GM13977 (cell line): Measurements from ENCODE around the gene LIMS2.

ENCODE experiments used
- DNase-seq: peaks from one replicate; pipeline ENCODE4 v3.0.0; 2012; ENCODE audit warnings: low spot score
- in situ Hi-C: fragments of 300-500 bp; cut with MboI; formaldehyde crosslinking; loops from one replicate; pipeline ENCODE4 v1.12.0; 2022; ENCODE audit warnings: low sequenced_read_pairs, low pct_unique_long_range_greater_than_20kb, mixed read lengths, inconsistent platforms; ENCODE audit not compliant: unreplicated experiment
- TF ChIP-seq, protein P1 (sequence below): IDR thresholded peaks from 2 replicates; pipeline ENCODE4 v1.5.1; 2012; ENCODE audit warnings: mild to moderate bottlenecking, control low read depth; ENCODE audit not compliant: insufficient read depth; ENCODE audit errors: extremely low read depth, missing control alignments

Gene LIMS2

DNA sequence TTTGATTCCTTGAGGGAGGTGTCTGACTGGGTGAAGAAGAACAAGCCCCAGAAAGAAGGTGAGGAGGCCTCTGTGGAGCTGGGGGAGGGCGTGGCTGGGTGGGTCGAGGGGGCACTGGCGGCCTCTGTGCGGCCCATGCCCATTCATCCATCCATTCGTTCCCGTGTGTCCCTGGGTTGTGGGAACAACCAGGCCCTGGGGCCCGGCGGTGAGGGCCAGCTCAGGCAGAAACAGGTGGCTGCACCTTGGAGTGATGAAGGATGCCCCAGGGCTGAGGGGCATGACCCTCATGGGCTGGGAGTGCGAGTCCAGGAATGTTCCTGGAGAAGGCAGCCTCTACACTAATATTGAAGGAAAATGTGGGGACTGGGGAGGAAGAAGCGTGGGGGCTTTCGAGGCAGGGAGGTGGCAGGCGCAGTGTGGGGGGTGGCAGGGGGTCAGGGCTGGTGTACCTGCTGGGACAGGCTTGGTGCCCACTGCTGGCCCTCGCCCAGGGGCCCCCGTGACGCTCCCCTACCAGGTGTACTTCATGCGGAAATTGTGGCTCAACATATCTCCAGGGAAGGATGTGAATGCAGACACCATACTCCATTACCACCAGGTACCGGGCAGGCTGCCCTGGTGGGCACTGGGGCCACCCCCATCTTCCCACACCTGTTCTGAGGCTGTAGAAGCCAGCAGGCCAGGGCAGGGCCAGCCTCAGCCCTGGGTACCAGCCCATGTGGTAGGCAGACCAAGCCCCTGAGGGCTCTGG is 40.5 kb downstream of the LIMS2 start:
- TF ChIP-seq, protein P1, sequence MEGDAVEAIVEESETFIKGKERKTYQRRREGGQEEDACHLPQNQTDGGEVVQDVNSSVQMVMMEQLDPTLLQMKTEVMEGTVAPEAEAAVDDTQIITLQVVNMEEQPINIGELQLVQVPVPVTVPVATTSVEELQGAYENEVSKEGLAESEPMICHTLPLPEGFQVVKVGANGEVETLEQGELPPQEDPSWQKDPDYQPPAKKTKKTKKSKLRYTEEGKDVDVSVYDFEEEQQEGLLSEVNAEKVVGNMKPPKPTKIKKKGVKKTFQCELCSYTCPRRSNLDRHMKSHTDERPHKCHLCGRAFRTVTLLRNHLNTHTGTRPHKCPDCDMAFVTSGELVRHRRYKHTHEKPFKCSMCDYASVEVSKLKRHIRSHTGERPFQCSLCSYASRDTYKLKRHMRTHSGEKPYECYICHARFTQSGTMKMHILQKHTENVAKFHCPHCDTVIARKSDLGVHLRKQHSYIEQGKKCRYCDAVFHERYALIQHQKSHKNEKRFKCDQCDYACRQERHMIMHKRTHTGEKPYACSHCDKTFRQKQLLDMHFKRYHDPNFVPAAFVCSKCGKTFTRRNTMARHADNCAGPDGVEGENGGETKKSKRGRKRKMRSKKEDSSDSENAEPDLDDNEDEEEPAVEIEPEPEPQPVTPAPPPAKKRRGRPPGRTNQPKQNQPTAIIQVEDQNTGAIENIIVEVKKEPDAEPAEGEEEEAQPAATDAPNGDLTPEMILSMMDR, result no peak
- no peak for DNase-seq
- in situ Hi-C loops, result no loop called here

DNA sequence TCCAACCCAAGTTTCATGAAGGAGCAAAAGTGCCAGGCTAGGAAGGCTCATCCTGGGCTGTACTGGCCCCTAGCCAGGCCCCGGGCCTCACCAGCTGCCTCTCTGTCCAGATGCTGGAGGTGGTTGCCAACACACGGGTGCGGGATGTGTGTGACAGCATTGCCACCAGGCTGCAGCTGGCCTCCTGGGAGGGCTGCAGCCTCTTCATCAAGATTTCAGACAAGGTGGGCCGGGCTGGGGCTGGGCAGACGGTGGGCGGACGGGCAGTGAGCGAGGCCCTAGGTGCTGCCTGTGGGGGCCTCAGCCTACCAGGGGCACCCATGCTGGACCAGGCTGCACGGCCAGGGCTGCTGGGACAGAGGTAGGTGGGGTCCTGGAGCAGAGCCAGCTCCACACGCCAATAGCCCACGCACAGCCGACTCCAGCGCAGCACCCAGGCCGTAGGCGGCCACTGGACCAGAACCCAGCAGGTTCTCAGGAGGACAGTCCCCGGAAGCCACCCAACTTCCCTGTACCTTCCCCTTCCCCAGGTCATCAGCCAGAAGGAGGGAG is 41.2 kb downstream of the LIMS2 start:
- TF ChIP-seq, protein P1, result no peak
- in situ Hi-C loops, result no loop called here
- DNase-seq, result no peak

DNA sequence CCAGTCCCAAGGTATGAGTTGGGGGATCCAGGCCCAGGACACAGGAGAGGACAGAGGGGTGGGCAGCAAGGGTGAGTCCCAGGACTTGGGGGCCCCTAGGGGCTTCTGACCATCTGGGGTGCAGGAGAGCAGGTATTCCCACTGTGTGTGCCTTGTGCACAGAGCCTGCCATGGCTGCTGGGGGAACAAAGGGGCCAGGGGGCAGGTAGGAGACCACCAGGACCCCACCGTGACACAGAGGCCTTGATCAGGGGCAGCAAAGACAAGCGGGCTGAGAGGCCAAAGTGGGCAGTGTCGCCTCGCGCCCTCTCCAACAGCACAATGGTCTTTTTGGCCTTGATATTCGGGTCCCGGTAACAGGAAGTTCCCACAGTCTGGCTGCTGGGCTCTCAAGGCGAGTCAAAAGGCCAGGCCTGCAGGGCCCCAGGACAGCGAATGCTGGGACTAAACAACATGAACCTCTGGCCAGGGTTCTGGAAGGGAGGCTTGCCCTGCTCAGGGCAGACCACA is 41.7 kb downstream of the LIMS2 start:
- TF ChIP-seq, protein P1, result no peak
- DNase-seq, result no peak
- in situ Hi-C loops, result no loop called here

DNA sequence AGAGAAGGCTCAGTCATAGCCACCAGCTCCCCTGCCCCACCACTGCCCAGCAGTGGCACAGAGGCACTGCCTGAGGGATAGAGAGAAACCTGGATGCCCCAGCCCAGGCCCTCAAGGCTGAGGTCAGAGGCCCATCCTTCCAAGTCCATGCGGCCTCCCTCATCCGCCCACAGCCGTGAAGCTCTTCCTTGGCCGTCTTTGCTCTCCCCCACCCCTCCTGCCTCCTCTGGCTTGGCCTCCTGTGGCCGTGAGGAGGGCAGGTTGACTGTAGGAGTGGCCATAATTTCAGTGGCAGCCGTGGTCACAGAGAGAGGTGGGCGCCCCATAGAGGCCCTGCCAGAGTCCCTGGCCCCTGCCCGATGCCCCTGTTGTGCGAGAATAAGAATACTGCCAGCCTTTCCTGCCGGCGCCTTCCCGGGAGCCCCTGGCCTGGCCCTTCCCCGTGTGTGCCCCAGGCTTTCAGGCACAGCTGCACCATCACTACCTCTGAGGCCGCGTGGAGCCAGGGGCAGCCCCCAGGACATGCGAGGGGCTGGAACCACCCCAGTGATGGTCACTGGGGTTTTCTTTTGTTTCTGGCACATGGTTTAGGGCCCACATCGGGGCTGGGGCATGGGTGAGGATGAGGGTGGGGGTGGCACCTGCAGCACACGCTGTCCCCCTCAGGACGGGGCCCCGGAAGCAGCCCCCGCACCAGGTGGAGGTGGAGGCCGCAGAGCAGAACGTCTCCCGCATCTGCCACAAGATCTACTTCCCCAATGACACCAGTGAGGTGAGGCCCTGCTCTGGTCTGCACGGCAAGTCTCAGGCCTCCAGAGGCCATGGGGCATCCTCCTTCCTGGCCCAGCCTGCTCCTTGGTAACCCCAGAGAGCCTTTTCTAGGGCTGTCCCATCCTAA is 42.5 kb downstream of the LIMS2 start:
- in situ Hi-C loops, result no loop called here
- peak; percentile 80 for DNase-seq
- TF ChIP-seq, protein P1, result no peak

DNA sequence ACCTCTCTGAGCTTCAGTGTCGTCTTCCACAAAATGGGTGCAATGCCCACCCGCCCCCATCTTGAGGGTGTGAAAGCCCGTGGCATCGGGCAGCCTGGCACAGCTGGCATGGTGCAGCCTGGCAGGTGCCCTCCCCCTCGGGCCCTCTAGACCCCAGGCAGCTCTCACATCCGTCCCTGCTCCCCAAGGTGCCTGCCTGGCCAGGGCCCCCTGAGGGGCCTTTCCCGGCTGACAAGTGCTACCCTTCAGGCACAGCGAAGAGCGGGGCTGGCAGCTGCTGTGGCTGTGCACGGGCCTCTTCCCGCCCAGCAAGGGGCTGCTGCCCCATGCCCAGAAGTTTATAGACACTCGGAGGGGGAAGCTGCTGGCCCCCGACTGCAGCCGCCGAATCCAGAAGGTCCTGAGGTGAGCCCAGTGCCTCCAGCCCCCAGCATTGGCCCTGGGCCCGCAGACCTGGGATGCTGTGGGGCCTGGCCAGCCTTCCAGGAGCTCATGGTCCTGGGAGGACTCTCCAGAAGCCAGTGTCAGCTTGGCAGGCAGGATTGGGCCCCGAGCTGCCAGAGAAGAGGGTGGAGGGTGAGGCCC is 43.2 kb downstream of the LIMS2 start:
- in situ Hi-C loops, result no loop called here
- DNase-seq, result no peak
- TF ChIP-seq, protein P1, result no peak

DNA sequence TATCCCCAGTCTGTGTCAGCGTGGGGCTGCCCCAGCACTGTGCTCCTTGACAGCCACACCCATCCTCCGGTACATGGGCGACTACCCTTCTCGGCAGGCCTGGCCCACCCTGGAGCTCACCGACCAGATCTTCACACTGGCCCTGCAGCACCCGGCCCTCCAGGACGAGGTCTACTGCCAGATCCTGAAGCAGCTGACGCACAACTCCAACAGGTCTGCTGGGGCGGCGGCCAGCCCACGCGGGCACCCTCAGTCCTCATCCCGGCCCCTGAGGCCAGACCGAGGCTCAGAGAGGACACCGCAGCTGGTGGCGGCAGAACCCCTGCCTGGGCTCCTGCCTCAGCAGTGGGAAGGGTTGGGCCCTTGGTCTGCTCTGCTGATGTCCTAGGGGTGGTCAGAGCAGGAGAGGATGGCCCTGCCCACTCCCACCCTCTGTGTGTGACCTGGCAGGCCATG is 43.8 kb downstream of the LIMS2 start:
- in situ Hi-C loops, result no loop called here
- DNase-seq, result no peak
- TF ChIP-seq, protein P1, result no peak
